NCI-H69 (cell line): ENCODE data around the gene TBP.
A peak's percentile ranks its signal among the peaks of the same experiment; 100 is the strongest.

ENCODE experiments used
- DNase-seq: peaks from one replicate; lab custom pipeline; 2025; lab: John Stamatoyannopoulos, UW

TBP gene

DNA sequence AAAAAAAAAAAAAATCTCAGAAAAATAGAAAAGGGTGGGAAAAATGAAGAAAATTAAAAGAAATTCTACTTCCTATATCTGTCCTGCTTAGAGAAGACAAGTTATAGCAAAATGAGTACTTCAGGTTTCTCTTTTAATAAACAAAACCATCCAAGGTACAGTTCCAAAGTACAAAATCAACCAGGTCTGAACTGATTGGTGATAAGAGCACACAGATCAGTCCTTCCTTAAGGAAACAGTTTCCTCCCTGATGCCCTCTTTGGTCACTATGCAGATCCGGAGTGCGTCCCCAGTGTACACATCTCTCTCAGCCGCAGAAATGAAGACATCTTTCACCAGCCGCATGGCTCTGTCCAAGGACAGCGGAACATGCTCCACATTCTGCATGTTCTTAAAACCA lies 19.2 kb upstream of the TBP start:
- DNase-seq = no peak

DNA sequence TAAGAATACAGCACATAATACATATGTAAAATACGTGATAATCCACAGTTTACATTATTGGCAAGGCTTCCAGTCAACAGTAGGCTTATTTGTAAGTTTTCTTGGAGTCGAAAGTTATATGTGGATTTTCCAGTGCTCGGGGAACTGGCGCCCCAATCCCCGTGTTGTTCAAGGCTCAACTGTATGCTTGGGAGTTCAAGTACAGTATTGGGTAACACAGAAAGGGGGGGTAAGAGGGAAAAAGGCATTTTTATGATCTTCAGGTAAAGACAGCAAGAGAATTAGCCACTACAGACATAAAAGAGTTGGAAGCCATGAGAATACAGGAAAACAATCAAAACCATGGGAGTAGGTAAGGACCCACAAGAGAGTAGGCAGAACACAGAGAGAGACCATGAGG lies 17.5 kb upstream of the TBP start:
- no peak for DNase-seq

DNA sequence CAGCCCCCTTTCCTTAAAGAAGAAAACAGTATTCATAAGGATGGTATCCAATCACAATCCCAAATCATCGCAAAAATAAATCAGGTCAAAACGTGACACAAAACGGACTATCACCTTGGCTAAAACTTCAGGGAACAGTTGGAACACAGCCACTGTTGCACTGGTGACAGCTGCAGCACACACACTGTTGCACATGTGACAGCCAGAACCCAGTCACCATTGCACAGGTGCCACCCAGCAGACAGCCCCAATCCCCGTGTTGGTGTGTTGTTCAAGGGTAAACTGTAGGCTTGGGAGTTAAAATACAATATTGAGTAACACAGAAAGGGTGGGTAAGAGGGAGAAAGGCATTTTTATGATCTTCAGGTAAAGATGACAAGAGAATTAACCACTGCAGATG lies 16.8 kb upstream of the TBP start:
- no peak for DNase-seq

DNA sequence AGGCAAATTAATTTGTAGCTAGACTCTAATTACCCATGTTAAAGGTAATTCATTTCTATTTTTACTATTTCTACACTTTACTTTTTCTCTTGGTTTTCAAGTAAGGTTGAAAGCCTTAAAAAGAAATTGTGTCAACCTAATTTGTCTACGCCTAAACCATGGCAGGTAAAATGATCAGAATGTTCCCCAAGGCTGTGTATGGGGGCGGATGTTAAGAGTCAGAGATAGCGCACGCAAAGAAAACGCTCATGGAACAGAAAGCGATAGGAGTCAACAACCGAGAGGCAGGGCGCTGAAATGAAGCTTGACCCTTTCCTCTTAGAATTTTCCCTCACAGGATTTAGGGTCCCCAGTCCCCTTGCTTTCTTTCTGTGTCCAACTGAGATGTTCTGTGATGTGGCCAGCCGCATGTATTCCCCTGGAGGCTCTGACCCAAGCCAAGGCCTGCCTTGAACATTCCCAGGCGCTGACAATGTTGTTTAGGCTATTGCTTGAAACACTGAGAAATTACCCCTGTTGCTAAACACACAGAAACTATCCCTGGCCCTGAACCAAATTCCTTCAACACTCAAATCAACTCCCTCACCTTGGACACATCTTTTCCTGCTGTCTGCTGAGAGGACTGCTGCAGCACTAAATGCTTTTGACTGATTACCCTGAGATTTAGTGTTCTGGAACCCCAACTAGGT lies 12.0 kb upstream of the TBP start:
- DNase-seq = no peak

DNA sequence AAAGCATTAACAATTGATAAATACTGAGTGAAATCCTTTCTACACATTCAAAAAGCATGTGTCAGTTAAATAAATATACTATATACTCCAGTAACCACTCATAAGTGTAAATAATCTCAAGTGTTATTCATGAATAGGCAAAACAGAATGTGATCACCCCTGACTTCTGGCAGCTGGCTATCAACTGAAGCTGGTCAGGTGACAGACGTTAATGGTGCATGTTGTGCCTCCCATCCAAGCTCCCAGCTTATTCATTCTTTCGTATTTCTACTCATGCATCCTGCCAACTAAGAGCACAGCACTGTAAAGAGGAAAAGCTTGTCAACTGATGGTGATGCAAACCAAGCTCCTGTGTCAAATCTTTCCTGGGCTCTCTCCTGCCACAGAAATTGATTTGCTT lies 8.8 kb upstream of the TBP start:
- DNase-seq = peak; percentile 11

DNA sequence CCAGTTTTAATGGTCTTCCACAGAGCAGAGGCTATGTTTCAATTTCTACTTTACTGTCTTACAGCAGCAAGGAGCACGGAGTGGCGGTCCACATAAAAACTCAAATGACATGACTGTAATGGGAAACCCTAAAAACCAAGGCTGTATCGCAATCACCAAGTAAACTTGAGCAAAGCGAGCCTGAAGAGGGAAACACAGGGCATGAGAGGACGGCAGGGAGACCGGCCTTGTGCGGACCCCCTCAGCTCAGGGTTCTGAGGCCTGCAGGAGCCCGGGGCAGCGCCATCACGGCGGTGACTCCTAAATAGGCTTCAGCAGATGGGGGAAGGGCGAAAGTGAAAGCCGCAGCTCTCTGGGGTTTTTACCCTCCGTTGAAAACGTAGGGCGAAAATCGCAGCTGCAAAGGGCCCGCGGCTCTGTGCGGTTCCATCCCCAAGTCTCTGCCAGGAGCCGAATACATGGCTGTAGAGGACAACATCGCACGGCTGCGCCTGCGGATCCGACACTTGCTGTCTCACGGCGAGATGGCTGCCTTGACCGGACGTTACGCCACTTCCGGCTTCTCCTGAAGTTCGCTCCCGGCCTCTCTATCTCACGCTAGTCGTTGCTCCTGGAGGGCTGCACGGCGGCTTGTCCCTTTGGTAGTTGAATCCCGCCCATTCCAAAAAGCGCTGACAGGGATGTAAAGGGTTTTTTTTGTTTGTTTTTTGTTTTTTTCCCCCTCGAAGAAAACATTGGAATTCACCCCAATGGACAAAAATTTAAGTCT lies 1.2 kb upstream of the TBP start, which contains the start of gene PSMB1:
Gene PSMB1 (minus strand): TSS at position 543 of the 769 bp plus-strand sequence. CDS start 65 bp downstream, at position 478.
- DNase-seq = peak; percentile 98

DNA sequence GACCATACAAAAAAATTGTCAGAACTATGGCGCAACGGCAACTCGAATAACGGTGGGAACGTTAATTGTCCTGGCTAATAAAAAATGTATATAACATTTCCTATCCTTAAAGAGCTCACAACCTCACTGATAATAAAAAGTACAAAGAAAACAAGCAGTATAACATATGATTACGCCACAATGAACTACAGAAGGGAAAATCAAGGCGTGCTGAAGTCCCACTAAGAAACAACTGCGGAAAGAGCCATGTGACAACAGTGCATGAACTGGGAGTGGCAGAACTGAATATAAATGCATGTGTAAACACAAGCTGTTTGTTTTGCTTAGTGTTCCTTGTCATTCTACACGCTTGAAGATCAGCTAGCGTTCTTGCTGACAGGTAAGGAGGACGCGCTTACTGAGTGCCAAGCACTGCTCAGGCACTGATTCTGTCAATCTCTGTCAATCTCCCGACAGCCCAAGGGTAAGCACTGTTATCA lies 596 bp upstream of the TBP start:
- peak; percentile 84 for DNase-seq

DNA sequence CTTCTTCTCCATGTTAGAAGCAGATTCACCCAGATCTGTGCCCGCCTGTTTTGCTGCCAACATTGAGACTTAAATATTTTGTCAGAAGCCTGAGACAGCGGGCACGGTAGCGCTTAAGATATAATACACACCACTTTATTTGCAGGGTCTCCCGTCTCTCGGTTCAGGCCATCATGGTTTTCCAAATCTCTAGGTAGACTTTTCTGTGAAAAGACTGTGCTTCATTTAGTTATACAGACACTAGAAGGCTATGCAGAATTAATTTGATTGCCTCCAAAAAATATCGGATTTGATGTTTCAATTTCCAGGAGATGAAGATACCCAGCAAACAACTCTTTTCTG lies 598 bp downstream of the TBP start:
- no peak for DNase-seq

DNA sequence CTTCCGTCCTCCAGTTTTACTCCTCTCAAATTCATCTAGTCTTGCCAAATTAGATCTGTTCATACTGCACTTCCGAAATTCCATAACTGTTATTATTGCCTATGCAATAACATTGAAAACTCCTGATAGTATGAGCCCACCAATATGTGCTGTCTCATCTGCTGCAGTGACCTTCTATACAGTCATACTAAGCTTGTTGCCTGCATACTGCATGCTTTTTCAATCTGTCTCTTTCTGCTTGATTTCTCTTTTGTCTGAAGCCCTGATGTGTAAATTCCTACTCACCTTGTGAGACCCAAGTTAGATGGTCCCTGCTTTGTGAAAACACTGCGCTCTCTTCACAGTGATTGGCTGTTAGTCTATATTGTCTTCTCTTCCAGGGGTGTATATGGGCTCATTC lies 1.1 kb downstream of the TBP start:
- peak; percentile 20 for DNase-seq

DNA sequence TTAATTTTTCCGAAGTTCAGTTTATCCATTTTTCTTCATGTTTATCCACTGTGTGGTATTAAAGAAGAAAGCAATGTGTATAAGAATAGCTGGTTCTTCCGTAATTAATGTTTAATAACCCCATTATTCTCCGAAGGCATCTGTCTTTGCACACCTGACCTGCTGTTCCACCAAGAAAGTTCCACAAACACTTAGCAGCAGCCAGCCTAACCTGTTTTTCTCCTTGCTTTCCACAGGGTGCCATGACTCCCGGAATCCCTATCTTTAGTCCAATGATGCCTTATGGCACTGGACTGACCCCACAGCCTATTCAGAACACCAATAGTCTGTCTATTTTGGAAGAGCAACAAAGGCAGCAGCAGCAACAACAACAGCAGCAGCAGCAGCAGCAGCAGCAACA lies 7.4 kb downstream of the TBP start:
- no peak for DNase-seq

DNA sequence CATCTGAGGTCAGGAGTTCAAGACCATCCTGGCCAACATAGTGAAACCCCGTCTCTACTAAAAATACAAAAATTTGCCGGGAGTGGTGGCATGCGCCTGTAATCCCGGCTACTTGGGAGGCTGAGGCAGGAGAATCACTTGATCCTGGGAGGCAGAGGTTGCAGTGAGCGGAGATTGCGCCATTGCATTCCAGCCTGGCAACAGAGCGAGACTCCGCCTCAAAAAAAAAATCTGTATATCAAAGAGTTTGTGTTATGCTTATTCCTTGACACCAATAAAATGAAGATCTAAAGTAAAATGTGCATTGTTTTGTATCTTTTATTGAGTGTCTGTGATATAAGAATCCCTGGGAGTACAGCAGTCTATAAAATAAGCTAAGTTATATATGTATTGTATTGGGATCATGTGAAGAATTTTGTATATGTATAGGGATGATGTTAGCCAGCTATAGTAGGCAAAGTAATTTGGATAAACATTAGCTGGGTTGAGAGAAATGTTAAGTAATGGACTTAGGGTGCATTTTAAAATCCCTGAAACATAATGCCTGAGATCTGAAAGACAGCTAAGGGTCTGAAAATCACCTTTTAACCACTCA lies 10.9 kb downstream of the TBP start:
- no peak for DNase-seq

DNA sequence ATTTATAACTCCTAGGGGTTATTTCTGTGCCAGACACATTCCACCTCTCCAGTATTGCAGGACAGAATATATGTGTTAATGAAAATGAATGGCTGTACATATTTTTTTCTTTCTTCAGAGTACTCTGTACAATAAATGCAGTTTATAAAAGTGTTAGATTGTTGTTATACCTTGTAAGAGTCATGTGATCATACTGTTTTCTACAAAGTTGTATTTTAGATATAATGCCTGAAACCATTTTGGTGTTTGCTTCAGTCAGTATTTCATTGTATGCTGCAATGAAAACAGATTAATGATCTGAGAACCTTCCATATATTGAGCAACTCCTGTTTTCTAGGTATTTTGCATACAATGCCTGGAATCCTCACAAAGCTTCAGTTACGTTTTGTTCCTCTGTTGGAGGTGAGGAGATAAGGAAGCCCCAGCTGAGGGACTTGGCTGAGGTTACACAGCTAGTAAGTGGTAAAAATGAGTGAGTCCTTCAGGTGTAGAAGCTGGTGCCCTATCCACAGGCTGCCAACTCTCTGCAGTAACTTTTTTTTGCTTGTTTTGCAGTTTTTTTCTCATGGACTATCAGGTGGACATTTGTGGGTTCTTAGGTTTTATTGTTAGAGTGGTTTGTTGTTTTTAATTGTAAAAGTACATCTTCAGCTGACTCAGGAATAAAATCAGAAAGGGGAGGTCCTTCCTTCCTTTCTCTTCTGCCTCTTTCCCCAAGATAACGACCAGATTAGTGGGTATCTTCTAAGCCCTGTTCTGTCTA lies 18.7 kb downstream of the TBP start:
- DNase-seq = no peak

DNA sequence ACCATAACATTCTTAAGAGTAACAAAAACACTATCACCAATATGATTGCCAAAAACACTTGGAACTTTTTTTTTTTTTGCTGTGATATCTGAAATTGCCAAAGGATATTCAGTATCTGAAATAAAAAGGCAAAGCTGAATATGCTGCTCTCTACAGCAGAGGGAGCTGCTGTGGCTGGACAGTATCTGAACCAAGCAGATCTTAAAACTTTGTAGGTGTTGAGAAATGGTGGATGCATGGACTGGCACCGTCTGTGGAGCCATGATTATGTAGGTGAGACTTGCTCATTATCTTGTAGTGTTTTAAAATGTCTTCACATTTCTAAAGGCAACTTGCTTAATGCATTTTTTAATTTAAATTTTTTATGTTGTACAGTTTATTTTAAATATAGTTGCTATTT lies 21.1 kb downstream of the TBP start:
- DNase-seq = peak; percentile 5

DNA sequence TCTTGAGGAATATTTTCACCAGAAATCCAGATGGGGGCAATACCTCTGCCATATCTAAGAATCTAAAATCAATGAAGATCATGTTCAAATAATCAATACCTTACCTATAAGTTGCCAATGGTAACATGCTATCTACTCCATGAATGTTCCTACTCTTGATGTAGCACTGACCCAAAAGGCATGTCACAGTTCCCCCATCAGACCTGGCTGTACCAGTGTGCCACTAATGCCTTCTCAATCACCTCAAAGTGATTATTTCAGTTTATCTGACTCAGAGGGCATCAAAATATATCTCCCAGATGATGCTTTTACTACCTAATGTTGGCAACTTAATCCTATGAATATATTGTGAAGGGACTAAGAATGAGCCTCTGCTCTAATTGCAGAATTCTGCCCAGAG lies 24.7 kb downstream of the TBP start:
- no peak for DNase-seq

DNA sequence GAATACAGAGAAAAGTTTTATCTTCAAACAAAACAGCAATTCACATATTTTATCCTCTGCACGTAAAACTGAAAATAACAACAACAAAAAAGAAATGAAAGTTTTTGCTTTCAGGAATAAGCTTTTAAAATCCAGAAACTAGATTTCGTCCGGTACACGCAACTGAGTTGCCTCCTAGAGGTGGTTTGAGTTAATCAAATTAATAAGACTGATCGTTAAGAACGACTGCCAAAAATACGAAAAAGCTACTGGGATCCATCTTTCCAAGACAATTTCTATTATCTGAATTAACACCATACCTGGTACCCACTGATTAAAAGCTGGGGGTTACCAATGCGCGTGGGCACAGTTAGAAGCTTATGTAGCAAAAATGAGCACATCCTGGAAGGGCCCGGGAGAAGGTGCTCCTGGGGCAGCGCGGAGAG lies 29.6 kb downstream of the TBP start:
- no peak for DNase-seq

DNA sequence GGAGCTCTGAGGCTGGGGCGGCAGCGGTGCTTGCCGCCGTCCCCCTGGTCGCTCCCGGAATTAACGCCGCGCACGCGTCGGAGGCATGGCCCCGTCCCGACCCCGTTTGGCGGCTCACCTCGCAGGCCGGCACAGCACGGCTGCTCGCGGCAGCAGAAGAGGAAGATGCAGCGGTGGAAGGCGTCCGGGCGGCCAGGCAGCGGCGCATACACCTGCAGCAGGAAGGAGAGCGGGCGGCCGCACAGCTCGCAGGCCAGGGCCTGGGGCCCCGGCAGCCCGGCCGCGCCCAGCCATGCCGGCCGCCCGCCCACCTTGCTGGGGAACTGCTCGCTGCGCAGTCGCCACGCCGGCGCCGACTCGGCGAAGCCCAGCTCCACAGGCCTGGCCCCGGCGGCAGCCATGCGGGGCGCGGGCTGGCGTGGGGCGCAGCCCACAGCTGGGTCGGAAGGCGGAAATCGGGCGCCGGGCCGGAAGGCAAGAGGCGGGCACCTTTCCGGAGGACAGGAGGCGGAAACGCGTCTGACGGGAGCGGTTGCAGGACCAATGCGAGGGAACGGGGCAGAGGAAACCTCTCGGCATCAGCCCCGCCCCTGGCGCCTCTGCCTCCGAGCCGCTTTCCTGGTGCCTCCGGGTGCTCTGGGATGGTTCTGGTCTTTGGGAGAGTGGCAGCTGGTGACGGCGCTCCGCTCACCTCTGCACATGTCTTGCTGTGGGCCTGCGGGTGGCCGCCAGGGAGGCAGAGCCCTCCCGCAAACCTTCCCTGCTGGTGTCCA lies 30.2 kb downstream of the TBP start, which contains the start of gene PDCD2:
Gene PDCD2 (minus strand): TSS at position 457 of the 773 bp plus-strand sequence. CDS start 56 bp downstream, at position 401.
- peak; percentile 97 for DNase-seq

DNA sequence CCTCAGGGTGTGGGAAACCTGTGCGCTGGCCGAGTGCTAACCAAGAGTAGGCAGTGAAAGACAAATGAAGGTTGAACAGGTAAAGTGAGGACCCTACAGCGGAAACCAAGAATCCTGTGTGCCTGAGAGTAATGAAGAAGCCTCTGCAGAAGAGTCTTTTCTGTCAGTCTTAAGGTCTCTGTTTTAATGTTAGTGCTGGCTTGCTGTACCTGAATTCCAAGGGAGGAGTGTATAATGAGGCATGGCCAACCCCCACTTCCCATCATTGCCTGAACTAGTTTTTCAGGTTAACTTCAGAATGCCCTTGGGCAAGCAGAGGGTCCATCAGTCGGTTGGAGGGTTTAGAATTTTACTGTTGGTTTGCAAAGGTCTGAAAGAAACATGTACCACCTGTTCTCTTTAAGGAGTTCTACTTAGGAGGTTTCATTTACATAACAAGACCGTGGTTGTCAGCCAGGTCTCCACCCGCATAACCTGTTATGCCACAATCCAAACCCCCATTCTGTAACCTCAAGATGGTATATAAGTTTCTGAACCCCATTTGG lies 30.9 kb downstream of the TBP start:
- DNase-seq = no peak

DNA sequence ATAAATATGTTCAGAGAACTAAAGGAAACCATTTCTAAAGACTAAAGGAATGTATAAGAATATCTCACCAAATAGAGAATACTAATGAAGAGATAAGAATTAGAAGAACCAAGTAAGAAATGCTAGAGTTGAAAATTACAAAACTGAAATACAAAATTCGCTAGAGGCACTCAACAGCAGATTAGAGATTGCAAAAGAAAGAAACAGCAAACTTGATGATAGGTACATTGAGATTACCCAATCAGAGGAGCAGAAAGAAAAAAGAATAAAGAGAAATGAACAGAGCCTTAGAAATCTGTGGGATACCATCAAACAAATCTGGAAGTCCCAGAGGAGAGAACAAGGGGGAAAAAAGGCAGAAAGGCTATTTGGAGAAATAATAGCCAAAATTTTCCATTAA lies 36.6 kb downstream of the TBP start:
- no peak for DNase-seq

DNA sequence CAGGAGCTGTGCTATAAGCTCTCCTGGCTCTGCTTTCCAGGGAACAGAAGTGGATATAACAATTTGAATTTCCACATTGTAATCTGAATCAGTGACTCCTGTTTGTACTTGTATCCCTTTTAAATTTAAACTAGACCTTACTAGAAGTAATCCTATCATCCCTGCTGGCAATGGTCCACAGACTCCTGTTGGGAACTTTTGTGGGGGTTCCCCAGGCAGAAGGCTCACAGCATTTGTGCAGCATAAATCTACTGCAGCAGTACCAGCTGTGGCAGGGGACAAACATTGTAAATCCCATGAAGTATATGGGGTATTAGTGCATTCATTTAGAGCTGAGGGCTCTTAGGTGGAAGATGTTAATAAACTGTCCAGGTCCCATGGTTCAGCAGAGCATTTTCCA lies 42.3 kb downstream of the TBP start:
- DNase-seq = no peak

DNA sequence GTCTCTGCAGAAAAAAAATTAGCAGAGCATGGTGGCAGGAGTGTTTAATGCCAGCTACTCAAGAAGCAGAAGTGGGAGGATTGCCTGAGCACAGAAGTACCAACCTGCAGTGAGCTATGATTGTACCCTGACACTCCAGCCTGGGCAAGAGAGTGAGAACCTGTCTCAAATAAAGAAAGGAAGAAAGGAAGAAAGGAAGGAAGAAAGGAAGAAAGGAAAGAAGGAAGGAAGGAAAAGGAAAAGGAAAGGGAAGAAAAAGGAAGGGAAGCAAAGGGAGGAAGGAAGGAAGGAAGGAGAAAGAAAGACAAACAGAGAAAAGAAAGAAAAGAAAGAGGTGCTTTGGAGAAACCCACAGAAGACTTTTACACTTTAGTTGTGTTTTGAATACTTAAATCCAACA lies 43.1 kb downstream of the TBP start:
- no peak for DNase-seq

DNA sequence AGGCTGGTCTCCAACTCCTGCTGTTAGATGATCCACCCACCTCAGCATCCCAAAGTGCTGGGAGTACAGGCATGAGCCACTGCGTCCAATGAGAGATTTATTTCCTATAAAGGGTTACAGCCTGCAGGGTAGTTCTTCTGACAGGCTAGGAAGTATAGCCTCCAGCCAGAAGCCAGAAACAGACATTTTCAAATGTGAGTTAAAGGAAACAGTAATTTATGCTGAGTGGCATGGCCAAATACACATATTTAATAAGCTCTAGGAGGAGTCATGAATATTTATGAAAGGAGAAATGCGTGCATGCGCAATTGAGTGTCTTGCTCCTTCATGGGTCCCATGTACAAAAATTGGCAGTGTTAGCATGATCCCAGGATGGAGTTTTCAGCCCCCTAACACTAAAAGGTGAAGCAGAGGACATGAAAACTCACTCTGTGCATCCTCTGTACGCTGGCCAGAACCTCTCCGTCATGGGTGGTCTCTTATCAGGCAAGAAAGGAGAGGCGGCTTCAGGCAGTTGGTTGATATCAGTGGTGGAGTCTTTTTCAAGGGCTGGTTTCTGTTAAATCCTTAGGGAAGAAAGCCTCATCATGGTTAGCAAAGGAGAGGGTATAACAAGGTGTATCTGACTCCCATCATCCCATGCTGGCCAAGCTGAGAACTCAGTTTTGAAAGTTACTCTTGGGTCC lies 51.5 kb downstream of the TBP start:
- no peak for DNase-seq
